Vagina (tissue), 2 donors: Measurements from ENCODE around the gene PRKCB. TPM values are rescaled to one million over a fixed set of nuclear protein-coding genes. Genes with fewer than 3 reads are reported as not detected.

Experiments used
- DNase-seq, 2 donors: peaks; one replicate each; pipeline ENCODE4 v3.0.0-alpha.2; 2017; ENCODE audit errors: extremely low spot score in 2 of 2
- H3K27ac ChIP-seq: fragments of 200-600 bp; sonication (generic); one replicate; pipeline ENCODE4 v1.5.1; 2019
- H3K27me3 ChIP-seq: fragments of 200-600 bp; sonication (generic); one replicate; pipeline ENCODE4 v1.5.1; 2019
- H3K36me3 ChIP-seq, 2 donors: fragments of 200-600 bp; sonication (generic); one replicate each; pipeline ENCODE4 v1.5.1; 2017 to 2019
- H3K4me1 ChIP-seq: fragments of 200-600 bp; sonication (generic); one replicate; pipeline ENCODE4 v1.5.1; 2019
- H3K4me3 ChIP-seq, 2 donors: fragments of 200-600 bp; sonication (generic); 1 replicate in 1 of 2; 2 replicates in 1 of 2; pipeline ENCODE4 v1.5.1; 2016 to 2019
- H3K9me3 ChIP-seq: fragments of 200-600 bp; sonication (generic); one replicate; pipeline ENCODE4 v1.5.1; 2019
- CTCF ChIP-seq, 3 experiments: fragments of 450-650 bp in 2 of 3; fragments of 200-600 bp in 1 of 3; sonication (generic) in 1 of 3; IDR thresholded peaks; one replicate each; pipeline ENCODE4 v1.5.1; 2017 to 2019; ENCODE audit warnings: antibody characterized with exemption in 3 of 3, mild to moderate bottlenecking in 2 of 3, moderate library complexity in 2 of 3
- POLR2A ChIP-seq, 2 donors: fragments of 450-650 bp; IDR thresholded peaks; one replicate each; pipeline ENCODE4 v1.6.1; 2017; ENCODE audit warnings: antibody characterized with exemption in 2 of 2, mild to moderate bottlenecking in 2 of 2, moderate library complexity in 2 of 2
- POLR2AphosphoS5 ChIP-seq, 2 donors: sonication (generic); formaldehyde crosslinking; IDR thresholded peaks; one replicate each; pipeline ENCODE4 v1.9.0; 2017; ENCODE audit warnings: antibody characterized with exemption in 2 of 2, mild to moderate bottlenecking in 2 of 2, low read depth in 1 of 2; ENCODE audit not compliant: insufficient read depth in 1 of 2
- intact Hi-C: fragments of 100-400 bp; cut with DNase I; formaldehyde crosslinking; loops from one replicate; pipeline ENCODE4 v1.15.1; 2023
- total RNA-seq: library from RNA; depleted of rRNA; stranded (reverse); fragments of >200 nt; gene quantifications from one replicate; pipeline ENCODE4 v1.2.3, GENCODE V29; 2016

Gene PRKCB
- total RNA-seq, 1 donor from 2014 or later: 9.1 TPM

- no peak for DNase-seq
- Histone ChIP-seq H3K36me3 (no peaks in the 10 kb centered on the region), H3K4me3 (no peak overlapping the region), H3K27me3 (no peaks in the 10 kb centered on the region), H3K9me3 (no peaks in the 10 kb centered on the region), H3K4me1 (no peaks in the 10 kb centered on the region), H3K27ac (no peak overlapping the region)
- intact Hi-C loops: no loop called here
- TF ChIP-seq POLR2A (IDR thresholded peaks at IDR 0.05): no peak
- TF ChIP-seq CTCF (IDR thresholded peaks at IDR 0.05): peak; percentile 31 to 75 (median 74)
- no peak for TF ChIP-seq POLR2AphosphoS5 (IDR thresholded peaks at IDR 0.05; ENCODE audit: insufficient read depth in 1 of 2, low read depth in 1 of 2)
Measured at GRCh38 chr16:24041834-24042631, 206.2 kb downstream of the PRKCB start.

GRCh38 chr16:24044467-24044866, 208.7 kb downstream of the PRKCB start:
- DNase-seq: no peak
- Histone ChIP-seq H3K9me3 (no peaks in the 10 kb centered on the region), H3K4me1 (no peaks in the 10 kb centered on the region), H3K4me3 (no peak overlapping the region), H3K27ac (no peak overlapping the region), H3K27me3 (no peaks in the 10 kb centered on the region), H3K36me3 (no peaks in the 10 kb centered on the region)
- TF ChIP-seq POLR2AphosphoS5 (IDR thresholded peaks at IDR 0.05; ENCODE audit: insufficient read depth in 1 of 2, low read depth in 1 of 2): no peak
- TF ChIP-seq CTCF (IDR thresholded peaks at IDR 0.05): no peak
- TF ChIP-seq POLR2A (IDR thresholded peaks at IDR 0.05): no peak
- intact Hi-C loops: no loop called here

GRCh38 chr16:24045641-24046040, 209.9 kb downstream of the PRKCB start:
- Histone ChIP-seq H3K4me1 (no peaks in the 10 kb centered on the region), H3K27ac (no peak overlapping the region), H3K4me3 (no peak overlapping the region), H3K9me3 (no peaks in the 10 kb centered on the region), H3K27me3 (no peaks in the 10 kb centered on the region), H3K36me3 (no peaks in the 10 kb centered on the region)
- no peak for DNase-seq
- intact Hi-C loops: no loop called here
- TF ChIP-seq POLR2A (IDR thresholded peaks at IDR 0.05) (no peak), POLR2AphosphoS5 (IDR thresholded peaks at IDR 0.05; ENCODE audit: insufficient read depth in 1 of 2, low read depth in 1 of 2) (no peak), CTCF (IDR thresholded peaks at IDR 0.05) (no peak)

GRCh38 chr16:24046442-24046841, 210.7 kb downstream of the PRKCB start:
- Histone ChIP-seq H3K9me3 (no peaks in the 10 kb centered on the region), H3K4me1 (no peaks in the 10 kb centered on the region), H3K27me3 (no peaks in the 10 kb centered on the region), H3K27ac (no peak overlapping the region), H3K36me3 (no peaks in the 10 kb centered on the region), H3K4me3 (no peak overlapping the region)
- TF ChIP-seq POLR2AphosphoS5 (IDR thresholded peaks at IDR 0.05; ENCODE audit: insufficient read depth in 1 of 2, low read depth in 1 of 2): no peak
- no peak for TF ChIP-seq POLR2A (IDR thresholded peaks at IDR 0.05)
- no peak for TF ChIP-seq CTCF (IDR thresholded peaks at IDR 0.05)
- no peak for DNase-seq
- intact Hi-C loops: no loop called here

GRCh38 chr16:24049113-24049512, 213.3 kb downstream of the PRKCB start:
- TF ChIP-seq CTCF (IDR thresholded peaks at IDR 0.05): no peak
- TF ChIP-seq POLR2A (IDR thresholded peaks at IDR 0.05): no peak
- TF ChIP-seq POLR2AphosphoS5 (IDR thresholded peaks at IDR 0.05; ENCODE audit: insufficient read depth in 1 of 2, low read depth in 1 of 2): no peak
- H3K4me1 ChIP-seq: no peaks in the 10 kb centered on the region
- intact Hi-C loops: no loop called here

More at GRCh38 chr16:24049113-24049512, 213.3 kb downstream of the PRKCB start:
- H3K27ac ChIP-seq: no peak overlapping the region
- H3K4me3 ChIP-seq: no peak overlapping the region
- H3K9me3 ChIP-seq: no peaks in the 10 kb centered on the region
- no peaks in the 10 kb centered on the region for H3K36me3 ChIP-seq
- DNase-seq: no peak
- H3K27me3 ChIP-seq: no peaks in the 10 kb centered on the region
